HCT116 (cell line): ENCODE data around the gene ADAM15. TPM values are rescaled to one million over a fixed set of nuclear protein-coding genes. Genes with fewer than 3 reads are reported as not detected.

Experiments
- ATAC-seq: fragments of 200-7000 bp; cut with Tn5 transposase; 2 replicates; pipeline ENCODE4 v1.9.1; 2020; ENCODE audit warnings: mild to moderate bottlenecking, moderate library complexity
- BruUV-seq: library from RNA; stranded (reverse); fragments of 400-500 nt; replicated peaks from 2 replicates; lab custom pipeline; 2021; lab: Mats Ljungman, UMichigan
- CTCF ChIA-PET: fragments of 300-600 bp; sonication (Branson Sonifier 250); formaldehyde crosslinking; loops from one replicate; lab custom pipeline; 2021; ENCODE audit warnings: antibody characterized with exemption; lab: Charles Lee
- POLR2A ChIA-PET: fragments of 300-600, 350-600 bp; sonication (Branson Sonifier 250); formaldehyde crosslinking; loops from one replicate; lab custom pipeline; 2021; ENCODE audit warnings: antibody characterized with exemption; lab: Charles Lee
- RAD21 ChIA-PET, 2 experiments: fragments of 300-600 bp; sonication (Branson Sonifier 250); formaldehyde crosslinking; loops; one replicate each; lab custom pipeline; 2023; ENCODE audit warnings: low total read pairs in 2 of 2; ENCODE audit not compliant: uncharacterized antibody in 2 of 2, unreplicated experiment in 2 of 2, low non-redundant PET in 1 of 2; lab: Charles Lee
- DNase-seq: peaks from one replicate; pipeline ENCODE4 v3.0.0-alpha.2; 2010; ENCODE audit warnings: low read depth, low spot score
- H2AFZ ChIP-seq: fragments of 200-600 bp; shearing (Covaris generic), sonication (generic); 2 replicates; pipeline ENCODE4 v1.6.1; 2017; ENCODE audit warnings: low read depth, mixed run types, mixed read lengths, antibody characterized with exemption, low read length; ENCODE audit not compliant: poor library complexity, severe bottlenecking
- H3K27ac ChIP-seq: 2 replicates; pipeline ENCODE4 v1.5.1; 2012; ENCODE audit warnings: low read depth, low read length
- H3K27me3 ChIP-seq: fragments of 200-600 bp; sonication (generic); 2 replicates; pipeline ENCODE4 v1.6.1; 2016; ENCODE audit warnings: mixed run types, low read length, mixed read lengths; ENCODE audit not compliant: insufficient read depth
- H3K36me3 ChIP-seq, 2 experiments: fragments of 200-500 bp in 1 of 2; fragments of 200-600 bp in 1 of 2; sonication (Bioruptor generic) in 1 of 2; sonication (generic) in 1 of 2; 2 replicates each; pipeline versions ENCODE4 v1.5.1 to v1.6.1; 2014 to 2016; ENCODE audit warnings: low read length in 2 of 2, inconsistent platforms in 1 of 2, mixed read lengths in 1 of 2, mixed run types in 1 of 2; ENCODE audit not compliant: insufficient read depth in 2 of 2, control insufficient read depth in 1 of 2
- H3K4me1 ChIP-seq, 2 experiments: fragments of 200-600 bp in 1 of 2; sonication (generic) in 1 of 2; 2 replicates each; pipeline versions ENCODE4 v1.5.1 to v1.6.1; 2012 to 2017; ENCODE audit warnings: low read length in 2 of 2, inconsistent platforms in 1 of 2, mild to moderate bottlenecking in 1 of 2, mixed read lengths in 1 of 2, mixed run types in 1 of 2, moderate library complexity in 1 of 2; ENCODE audit not compliant: insufficient read depth in 2 of 2, control insufficient read depth in 1 of 2
- H3K4me2 ChIP-seq: fragments of 200-600 bp; sonication (generic); 2 replicates; pipeline ENCODE4 v1.6.1; 2017; ENCODE audit warnings: mixed run types, low read length, mixed read lengths
- H3K4me3 ChIP-seq, 2 experiments: fragments of 200-600 bp in 1 of 2; sonication (generic) in 1 of 2; replicated peaks in 1 of 2; 2 replicates each; pipeline ENCODE4 v1.5.1; 2011 to 2016; ENCODE audit warnings: low read length in 2 of 2, control low read depth in 1 of 2, low read depth in 1 of 2, mild to moderate bottlenecking in 1 of 2, mixed read lengths in 1 of 2, mixed run types in 1 of 2
- H3K79me2 ChIP-seq: fragments of 200-600 bp; sonication (generic); 2 replicates; pipeline ENCODE4 v1.6.1; 2017; ENCODE audit warnings: mild to moderate bottlenecking, mixed run types, low read length, moderate library complexity, mixed read lengths; ENCODE audit not compliant: insufficient read depth
- H3K9ac ChIP-seq: fragments of 200-600 bp; sonication (generic); 2 replicates; pipeline ENCODE4 v1.6.1; 2016; ENCODE audit warnings: low read length, mixed read lengths
- H3K9me2 ChIP-seq: fragments of 200-600 bp; sonication (generic), shearing (Covaris generic); 2 replicates; pipeline ENCODE4 v1.6.1; 2017; ENCODE audit warnings: mixed run types, mild to moderate bottlenecking, moderate library complexity; ENCODE audit not compliant: insufficient read depth
- H3K9me3 ChIP-seq, 2 experiments: fragments of 200-500 bp in 1 of 2; fragments of 200-600 bp in 1 of 2; sonication (Bioruptor generic) in 1 of 2; sonication (generic) in 1 of 2; 2 replicates each; pipeline ENCODE4 v1.6.1; 2014 to 2017; ENCODE audit warnings: low read length in 2 of 2, mixed read lengths in 2 of 2, inconsistent platforms in 1 of 2, low read depth in 1 of 2, mild to moderate bottlenecking in 1 of 2, mixed run types in 1 of 2, moderate library complexity in 1 of 2; ENCODE audit not compliant: control insufficient read depth in 1 of 2, insufficient read depth in 1 of 2
- H4K20me1 ChIP-seq: fragments of 200-600 bp; sonication (generic), shearing (Covaris generic); 2 replicates; pipeline ENCODE4 v1.6.1; 2017; ENCODE audit warnings: mixed run types, mild to moderate bottlenecking, moderate library complexity; ENCODE audit not compliant: insufficient read depth
- CEBPB ChIP-seq: IDR thresholded peaks from 2 replicates; pipeline ENCODE4 v1.6.1; 2012; ENCODE audit warnings: low read depth
- EZH2 ChIP-seq: fragments of 200-600 bp; sonication (generic); IDR thresholded peaks from 2 replicates; pipeline ENCODE4 v1.6.1; 2017; ENCODE audit warnings: antibody characterized with exemption, mixed run types
- EZH2phosphoT487 ChIP-seq: fragments of 200-600 bp; IDR thresholded peaks from 2 replicates; pipeline ENCODE4 v1.6.1; 2018; ENCODE audit warnings: antibody characterized with exemption, borderline replicate concordance
- FOSL1 ChIP-seq: IDR thresholded peaks from 2 replicates; pipeline ENCODE4 v1.6.1; 2012; ENCODE audit warnings: low read depth
- JUND ChIP-seq: IDR thresholded peaks from 2 replicates; pipeline ENCODE4 v1.6.1; 2012
- MAX ChIP-seq: IDR thresholded peaks from 2 replicates; pipeline ENCODE4 v1.6.1; 2012
- RAD21 ChIP-seq: IDR thresholded peaks from 2 replicates; pipeline ENCODE4 v1.6.1; 2012; ENCODE audit warnings: low read depth, mild to moderate bottlenecking
- SIN3A ChIP-seq: IDR thresholded peaks from 2 replicates; pipeline ENCODE4 v1.6.1; 2012; ENCODE audit warnings: low read depth
- YY1 ChIP-seq: IDR thresholded peaks from 2 replicates; pipeline ENCODE4 v1.6.1; 2011; ENCODE audit warnings: low read length, low read depth, moderate library complexity, mild to moderate bottlenecking; ENCODE audit not compliant: insufficient replicate concordance; ENCODE audit errors: extremely low read depth
- ZBTB33 ChIP-seq: IDR thresholded peaks from 2 replicates; pipeline ENCODE4 v1.6.1; 2011; ENCODE audit warnings: mild to moderate bottlenecking, low read length, moderate library complexity; ENCODE audit not compliant: insufficient replicate concordance; ENCODE audit errors: extremely low read depth
- ZFX ChIP-seq: fragments of 450-650 bp; IDR thresholded peaks from 2 replicates; pipeline ENCODE4 v1.6.1; 2017
- intact Hi-C: fragments of 100-400 bp; cut with micrococcal nuclease; formaldehyde crosslinking; loops from 2 replicates; pipeline ENCODE4 v1.10.0; 2022
- total RNA-seq: library from RNA; stranded (reverse); gene quantifications from one replicate; pipeline ENCODE4 v1.2.1, GENCODE V29; 2021; ENCODE audit not compliant: unreplicated experiment

The ADAM15 gene
- total RNA-seq, 1 experiment from 2014 or later = 149 TPM

DNA sequence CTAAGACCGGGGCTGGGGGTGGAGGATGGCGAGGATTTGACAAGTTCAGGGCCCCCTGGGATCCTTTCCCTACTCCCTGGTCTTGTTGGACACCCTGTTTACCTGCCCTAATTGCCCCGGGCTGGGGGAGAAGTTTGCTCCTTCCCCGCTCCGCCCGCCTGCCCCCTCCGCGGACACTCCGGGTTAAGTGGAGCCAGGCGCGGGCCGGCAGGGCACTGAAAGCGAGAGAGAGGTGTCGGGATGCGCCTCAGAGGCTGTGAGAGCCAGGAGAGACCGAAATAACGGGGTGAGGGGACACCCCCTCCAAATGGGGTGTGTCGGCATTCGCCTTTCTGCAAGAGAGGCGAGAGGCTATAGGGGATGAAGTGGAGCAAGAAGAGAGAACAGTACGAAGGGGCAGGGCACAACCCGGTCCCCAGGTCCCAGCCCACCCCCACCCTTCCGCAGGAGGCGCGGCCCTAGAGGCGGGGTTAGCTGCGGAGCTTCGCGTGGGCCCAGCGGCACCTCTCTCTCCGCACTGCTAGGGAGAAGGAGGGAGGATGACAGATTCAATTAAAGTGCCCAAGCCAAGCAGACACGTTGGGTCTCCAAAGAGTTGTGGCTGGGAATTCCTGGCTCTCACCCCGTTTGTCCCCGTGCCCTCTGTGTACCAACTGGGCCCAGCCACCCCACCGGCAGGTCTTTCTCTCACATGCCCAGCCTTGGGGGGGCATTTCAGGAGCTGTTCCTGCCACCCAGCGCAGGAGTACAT, 31.4 kb downstream of the ADAM15 start:
- no peak for ATAC-seq

More for the DNA sequence above, 31.4 kb downstream of the ADAM15 start:
- TF ChIP-seq ZBTB33 = no peak
- TF ChIP-seq JUND = no peak
- no peak for TF ChIP-seq EZH2
- no peak for TF ChIP-seq YY1
- TF ChIP-seq SIN3A = no peak
- no peak for TF ChIP-seq CEBPB
- TF ChIP-seq ZFX = no peak
- TF ChIP-seq MAX = no peak
- no peak for TF ChIP-seq FOSL1
- TF ChIP-seq EZH2phosphoT487 = no peak
- TF ChIP-seq RAD21 = no peak
- no peaks in the 10 kb centered on the region for H3K27me3 ChIP-seq
- POLR2A ChIA-PET = no interaction called here
- H3K27ac ChIP-seq = peak overlapping the region; percentile 34; the same call in 1 of the 2 replicates
- H2AFZ ChIP-seq = no peak overlapping the region
- no peak overlapping the region for H3K4me3 ChIP-seq
- H3K4me2 ChIP-seq = peak overlapping the region; percentile 90
- intact Hi-C loops = loop anchor here (5.0 kb wide), 1 partner anchor 525 kb away; the partner anchor contains the start of gene UBE2Q1
- no peaks in the 10 kb centered on the region for H4K20me1 ChIP-seq
- H3K79me2 ChIP-seq = no peaks in the 10 kb centered on the region; the same call in 1 of the 2 replicates
- no peaks in the 10 kb centered on the region for H3K9me2 ChIP-seq
- RAD21 ChIA-PET = no interaction called here
- no peak for DNase-seq
- peak overlapping the region; percentile 30; the same call in 1 of the 2 replicates for H3K9ac ChIP-seq
- CTCF ChIA-PET = no interaction called here
- peaks cover 0 to 6% of the 10 kb centered on the region in 2 experiments; a peak in 1 of 4 replicates for H3K36me3 ChIP-seq
- BruUV-seq = no TSS peak
- H3K9me3 ChIP-seq = no peaks in the 10 kb centered on the region
- H3K4me1 ChIP-seq = peaks cover 37 to 80% of the 10 kb centered on the region in 2 experiments
